ENCODE results near the gene LARP7.
"Not testable (repeated sequence)": the region's sequence is repeated elsewhere in the genome, so short reads cannot be mapped to it uniquely, and the experiment has no call there.

The LARP7 gene

DNA sequence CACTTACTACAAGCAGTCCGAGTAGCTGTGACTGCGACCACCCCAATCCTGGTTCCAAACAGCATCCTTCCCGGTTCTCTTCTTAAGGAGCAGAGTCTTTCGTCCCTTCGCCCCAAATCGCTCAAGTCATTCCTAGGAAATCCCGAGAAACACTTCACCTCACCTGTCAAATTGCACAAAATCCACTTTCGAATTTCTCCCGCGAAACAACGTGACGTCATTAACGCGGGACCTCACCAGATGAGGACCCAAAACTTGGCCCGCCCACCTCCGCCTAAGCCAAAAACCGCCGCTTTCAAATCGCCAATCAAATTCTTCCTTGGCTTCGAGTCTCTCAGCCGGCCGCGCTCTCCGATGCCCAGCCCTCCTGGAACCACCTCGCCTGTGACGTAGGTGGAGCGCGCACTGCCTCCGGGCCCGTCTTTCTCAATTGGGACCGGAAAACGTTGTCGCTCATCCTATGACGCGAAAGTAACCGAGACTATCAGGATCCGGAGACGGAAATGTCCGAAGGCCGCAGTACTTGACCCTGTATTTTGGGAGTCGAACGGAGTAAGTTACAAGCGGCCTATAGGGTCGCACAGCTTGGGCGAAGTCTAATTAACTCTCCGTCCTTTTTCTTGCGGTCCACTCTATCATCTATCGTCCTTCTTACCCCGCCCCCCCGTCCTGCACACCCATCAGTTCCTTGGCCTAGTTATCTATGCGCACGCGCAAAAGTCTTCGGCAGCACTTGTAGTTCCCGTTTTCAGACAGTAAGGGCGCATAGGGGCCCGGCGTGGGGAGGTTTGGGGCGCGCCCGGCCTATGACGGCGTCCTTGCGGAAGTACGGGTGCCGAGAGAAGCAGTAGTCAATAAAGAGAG is at the start of gene LARP7, which contains the start of gene ZGRF1:
LARP7 (plus strand) TSS at position 456 of the 864 bp plus-strand sequence. CDS start 7,527 bp downstream, outside the sequence.
ZGRF1 (minus strand) TSS at position 222 of the 864 bp plus-strand sequence. CDS start 3,733 bp downstream, outside the sequence.
- peak; percentile 52 for DNase-seq

DNA sequence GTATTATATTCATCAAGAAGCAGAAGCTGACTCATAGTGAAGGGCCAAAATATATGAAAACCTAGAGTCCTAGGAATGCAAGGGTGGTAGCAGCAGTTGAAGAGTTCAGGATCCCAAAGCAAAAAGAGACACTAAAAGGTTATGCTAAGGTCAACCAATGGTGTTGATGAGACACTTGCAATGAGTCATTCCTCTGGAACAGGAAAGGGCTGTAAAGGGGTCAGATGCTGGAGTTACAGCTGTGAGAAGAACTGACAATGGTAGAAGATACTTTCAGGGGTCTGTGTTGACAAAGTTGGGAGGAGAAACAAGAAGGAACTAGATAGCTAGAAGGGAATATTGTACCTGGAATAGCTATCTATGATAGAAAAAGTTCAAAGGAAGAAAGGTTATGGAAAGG is 47.7 kb upstream of the LARP7 start:
- DNase-seq: no peak

DNA sequence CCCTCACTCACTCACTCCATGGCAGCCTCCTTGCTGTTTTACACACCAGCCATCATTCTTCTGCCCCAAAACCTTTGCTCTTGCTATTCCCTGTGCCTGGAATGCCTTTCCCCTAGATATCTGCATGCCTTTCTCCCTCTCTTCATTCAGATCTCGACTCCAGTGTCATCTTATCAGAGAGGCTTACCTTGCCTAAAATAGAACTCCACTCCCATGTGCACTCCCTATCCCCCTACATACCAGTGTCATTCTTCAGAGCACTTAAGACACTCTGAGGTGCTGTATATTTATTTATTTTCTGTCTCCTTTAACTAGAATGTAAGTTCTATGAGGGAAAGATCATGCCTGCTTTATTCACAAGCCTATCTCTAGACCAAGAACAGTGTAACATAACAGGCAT is 45.4 kb upstream of the LARP7 start:
- DNase-seq: no peak

DNA sequence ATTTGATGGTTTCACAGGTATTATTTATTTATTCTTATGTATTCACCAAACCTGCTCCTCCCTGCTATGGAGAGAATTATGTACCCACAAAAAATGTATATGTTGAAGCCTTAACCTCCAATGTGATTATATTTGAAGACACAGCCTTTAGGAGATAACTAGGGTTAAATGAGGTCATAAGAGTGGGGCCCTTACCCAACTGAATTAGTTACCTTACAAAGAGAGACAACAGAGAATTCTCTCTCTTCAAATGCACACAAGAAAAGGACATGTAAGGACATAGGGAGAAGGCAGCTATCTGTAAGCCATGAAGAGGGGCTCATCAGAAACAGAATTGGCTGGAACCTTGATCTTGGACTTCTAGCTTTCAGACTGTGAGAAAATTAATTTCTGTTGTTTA is 44.2 kb upstream of the LARP7 start:
- no peak for DNase-seq

DNA sequence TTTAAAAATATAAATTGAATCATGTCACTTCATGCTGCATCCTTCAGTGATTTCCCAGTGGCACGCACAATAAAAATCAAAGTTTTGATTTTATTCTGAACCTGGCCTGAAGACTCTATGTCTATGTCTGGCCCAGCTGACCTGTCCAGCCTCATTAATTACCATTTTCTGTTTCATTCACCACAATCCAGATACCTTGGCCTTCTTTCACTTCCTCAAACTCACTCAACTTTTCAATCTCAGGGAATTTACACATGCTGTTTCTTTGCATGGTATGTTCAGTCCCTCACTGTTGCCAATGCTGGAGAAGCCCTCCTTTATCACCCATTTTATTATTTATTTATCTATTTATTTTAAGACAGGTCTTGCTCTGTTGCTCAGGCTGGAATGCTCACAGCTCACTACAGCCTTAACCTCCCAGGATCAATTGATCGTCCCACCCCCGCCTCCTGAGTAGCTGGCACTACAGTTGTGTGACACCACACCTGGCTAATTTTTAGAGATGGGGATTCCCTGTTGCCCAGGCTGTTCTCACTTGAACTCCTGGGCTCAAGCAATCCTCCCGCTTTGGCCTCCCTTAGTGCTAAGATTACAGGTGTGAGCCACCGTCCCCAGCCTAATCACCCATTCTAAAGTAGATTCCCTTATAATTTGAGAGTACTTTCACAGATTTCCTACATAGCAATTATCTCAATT is 43.4 kb upstream of the LARP7 start:
- no peak for DNase-seq

DNA sequence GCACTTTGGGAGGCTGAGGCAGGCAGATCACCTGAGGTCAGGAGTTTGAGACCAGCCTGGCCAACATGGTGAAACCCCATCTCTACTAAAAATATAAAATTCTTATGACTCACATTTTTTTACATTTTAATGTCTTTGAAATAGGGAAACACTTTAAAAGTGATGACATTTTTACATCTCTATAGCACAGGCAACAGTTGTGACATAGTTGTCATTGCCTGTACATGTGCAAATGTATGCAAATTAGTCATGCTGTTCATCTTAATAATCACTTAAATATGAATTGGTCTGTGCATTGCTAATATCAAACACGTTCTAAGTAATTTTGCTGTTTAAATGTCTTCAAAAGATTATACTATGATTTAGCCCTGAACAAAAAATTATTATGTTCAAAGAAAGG is 42.0 kb upstream of the LARP7 start:
- DNase-seq: no peak

DNA sequence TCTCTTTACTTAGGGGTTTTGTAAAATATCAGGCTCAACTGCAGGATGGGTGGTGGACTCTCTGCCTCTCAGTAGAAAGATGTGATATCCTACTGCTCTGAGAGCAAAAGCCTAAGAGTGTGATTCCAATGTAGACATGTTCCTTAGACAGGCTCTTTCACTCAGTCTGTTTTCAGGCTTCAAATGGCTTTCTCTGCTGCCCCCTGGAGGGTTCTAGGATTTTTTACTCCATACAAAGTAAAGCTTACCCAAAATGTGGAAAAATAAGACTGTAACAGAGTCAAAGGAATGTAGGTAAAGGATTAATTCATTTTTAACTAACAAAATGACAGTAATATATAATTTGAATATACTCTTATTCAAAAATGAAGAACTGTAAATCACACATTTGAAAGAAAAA is 32.4 kb upstream of the LARP7 start:
- DNase-seq: no peak

DNA sequence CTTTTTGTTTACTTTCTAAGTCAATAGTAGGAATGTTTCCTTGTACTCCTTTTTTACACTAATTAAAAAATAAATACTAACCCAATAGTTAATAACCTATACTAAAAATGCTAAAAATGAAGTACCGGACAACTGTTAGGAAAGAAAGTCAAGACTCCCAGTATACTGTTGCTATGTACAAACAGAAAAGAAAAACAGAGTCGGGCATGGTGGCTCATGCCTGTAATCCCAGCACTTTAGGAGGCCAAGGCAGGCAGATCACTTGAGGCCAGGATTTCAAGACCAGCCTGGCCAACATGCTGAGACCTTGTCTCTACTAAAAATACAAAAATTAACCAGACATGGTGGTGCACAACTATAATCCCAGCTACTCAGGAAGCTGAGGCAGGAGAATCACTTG is 24.1 kb upstream of the LARP7 start:
- DNase-seq: not testable (repeated sequence)

DNA sequence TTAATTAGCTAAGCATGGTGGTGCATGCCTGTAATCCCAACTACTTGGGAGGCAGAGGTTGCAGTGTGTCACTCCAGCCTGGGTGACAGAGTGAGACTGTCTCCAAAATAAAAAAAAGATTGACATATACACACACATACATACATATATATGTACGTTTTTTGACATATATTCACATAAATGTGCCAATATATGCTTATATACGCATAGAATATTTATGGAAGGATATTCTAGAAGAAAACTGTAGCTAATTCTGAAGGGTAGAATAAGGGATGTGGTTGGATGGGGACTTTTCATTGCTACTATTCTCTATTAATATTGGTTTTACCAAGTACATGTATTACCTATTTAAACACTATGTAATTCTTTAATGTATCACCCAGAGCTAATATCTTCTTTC is 20.0 kb upstream of the LARP7 start:
- DNase-seq: no peak

DNA sequence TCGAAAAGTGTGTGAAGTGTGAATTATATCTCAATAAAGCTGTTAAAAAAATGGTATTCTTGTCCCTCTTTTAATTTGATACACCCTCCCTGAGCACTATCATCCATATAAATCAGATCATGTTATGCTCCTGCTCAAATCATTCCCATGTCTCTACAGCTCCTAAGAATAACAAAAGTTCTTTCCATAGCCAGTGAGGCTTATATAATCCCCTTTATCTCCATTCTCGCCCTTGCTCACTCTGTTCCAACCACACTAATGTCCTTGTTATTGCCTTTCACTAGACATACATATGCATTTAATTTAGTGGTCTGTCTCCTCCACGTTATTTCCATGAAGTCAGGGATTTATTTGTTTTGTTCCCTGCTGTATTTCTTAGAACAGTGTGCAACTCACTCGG is 10.7 kb upstream of the LARP7 start:
- DNase-seq: no peak

DNA sequence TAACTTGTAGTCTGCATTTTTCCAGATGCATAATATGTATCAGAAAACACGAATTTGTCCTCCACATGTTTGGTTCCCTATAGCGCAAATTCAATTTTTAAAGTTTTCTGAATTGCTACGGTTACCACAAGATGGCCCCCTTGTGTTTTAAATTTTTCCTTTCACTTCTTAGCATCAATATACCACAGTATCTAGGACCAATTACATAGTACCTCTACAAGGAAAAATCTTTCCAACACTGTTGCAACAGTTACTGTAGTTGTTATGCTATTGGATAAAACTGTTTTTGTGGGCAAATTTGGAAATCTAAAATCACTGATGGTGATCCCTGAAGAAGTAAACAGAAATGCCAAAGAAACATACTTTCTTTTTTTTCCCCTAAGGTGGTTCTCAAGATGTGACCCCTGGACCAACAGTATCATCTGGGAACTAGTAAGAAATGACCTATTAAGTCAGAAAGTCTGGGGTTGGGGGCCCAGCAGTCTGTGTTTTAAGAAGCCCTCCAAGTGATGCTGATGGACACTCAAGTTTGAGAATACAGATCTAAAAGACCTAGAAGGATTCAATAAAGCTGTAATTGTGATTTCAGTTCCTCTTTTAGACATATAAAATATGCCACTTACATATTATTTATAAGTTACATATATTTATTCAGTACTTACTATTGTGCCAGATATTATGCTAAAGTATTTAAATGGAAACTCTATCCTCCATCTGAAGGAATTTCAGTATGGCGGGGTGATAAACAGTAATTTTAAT is 3.3 kb upstream of the LARP7 start:
- no peak for DNase-seq

DNA sequence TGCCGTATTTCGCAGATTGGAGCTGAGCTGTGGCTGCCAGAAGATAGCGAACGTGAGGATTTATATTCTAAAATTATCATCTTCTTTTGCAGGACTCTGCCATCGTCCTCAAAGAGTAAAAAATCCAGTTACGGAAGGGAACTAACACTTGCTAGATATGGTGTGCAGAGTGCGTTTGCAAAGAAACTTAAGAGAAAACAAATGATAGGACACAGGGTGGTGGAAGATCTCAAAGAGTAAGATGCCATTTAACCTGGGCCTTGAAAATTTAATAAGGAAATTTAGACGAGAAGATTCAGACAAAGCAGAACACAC is 566 bp downstream of the LARP7 start:
- DNase-seq: no peak

DNA sequence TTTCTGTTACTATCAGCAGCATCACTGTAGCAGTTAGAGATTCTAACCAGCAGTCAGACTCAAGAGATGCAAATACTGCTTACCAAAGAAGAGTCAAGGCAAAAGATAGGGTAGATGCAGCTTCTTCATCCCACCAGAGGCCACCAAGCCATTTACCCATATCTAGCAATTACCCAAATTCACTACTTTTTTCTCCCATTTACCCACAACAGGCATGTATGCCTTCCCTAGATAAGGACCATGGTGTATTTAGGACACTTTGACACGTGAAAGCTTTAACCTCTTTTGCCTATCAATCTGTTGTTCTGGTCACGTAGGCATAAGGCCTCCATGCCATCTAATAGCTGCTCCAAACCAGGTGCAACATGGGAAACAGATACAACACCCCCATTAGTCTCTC is 5.6 kb downstream of the LARP7 start:
- no peak for DNase-seq

DNA sequence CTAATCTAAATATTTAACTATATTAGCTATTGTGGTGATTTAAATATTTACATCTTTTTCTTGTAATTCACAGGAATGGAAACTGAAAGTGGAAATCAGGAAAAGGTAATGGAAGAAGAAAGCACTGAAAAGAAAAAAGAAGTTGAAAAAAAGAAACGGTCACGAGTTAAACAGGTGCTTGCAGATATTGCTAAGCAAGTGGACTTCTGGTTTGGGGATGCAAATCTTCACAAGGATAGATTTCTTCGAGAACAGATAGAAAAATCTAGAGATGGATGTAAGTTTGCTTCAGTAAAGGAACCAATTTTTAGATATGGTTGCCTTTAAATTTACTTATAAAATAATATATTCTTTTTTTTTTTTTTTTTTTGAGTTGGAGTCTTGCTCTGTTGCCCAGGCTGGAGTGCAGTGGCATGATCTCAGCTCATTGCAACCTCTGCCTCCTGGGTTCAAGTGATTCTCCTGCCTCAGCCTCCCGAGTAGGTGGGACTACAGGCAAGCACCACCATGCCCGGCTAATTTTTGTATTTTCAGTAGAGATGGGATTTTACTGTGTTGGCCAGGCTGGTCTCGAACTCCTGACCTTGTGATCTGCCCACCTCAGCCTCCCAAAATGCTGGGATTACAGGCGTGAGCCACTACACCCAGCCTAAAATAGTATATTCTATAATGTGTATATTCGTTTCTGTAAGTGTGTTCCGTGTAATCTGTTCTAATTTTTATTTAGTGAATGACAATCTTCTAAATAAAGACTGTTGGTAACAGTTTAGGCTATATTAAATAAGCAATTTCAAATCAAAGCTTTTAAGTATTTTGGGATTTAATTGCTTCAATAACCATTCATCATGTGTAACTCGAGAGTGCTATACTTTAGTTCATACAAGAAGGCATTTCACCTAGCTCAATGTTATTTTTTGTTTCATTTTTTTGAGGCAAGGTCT is 7.9 kb downstream of the LARP7 start:
- not testable (repeated sequence) for DNase-seq

DNA sequence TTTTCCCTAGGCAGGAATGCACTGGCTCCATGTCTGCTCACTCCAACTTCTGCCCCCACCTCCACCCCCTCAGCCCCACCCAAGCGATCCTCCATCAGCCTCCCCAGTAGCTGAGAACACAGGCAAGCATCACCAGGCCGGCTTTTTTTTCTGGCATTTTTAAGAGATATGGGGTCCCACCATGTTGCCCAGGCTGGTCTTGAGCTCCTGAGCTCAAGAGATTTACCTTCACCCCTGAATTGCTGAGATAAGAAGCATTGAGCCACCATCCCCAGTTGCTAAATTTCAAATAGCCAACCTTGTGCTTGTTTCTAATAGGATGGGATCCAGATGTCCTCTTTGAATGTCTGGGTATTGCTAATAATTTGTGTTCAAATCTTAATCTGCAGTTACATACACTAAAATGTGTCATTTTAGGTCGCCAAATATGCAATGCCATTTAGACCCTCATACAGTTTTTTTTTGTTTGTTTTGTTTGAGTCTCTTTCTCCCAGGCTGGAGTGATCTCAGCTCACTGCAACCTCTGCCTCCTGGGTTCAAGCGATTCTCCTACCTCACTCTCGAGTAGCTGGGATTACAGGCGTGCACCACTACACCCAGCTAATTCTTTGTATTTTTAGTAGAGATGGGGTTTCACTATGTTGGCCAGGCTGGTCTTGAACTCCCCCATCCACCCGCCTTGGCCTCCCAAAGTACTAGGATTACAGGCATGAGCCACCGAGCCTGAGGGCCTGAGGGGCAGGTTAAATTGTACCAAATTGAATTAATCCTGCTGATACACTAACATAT is 8.8 kb downstream of the LARP7 start:
- DNase-seq: no peak

DNA sequence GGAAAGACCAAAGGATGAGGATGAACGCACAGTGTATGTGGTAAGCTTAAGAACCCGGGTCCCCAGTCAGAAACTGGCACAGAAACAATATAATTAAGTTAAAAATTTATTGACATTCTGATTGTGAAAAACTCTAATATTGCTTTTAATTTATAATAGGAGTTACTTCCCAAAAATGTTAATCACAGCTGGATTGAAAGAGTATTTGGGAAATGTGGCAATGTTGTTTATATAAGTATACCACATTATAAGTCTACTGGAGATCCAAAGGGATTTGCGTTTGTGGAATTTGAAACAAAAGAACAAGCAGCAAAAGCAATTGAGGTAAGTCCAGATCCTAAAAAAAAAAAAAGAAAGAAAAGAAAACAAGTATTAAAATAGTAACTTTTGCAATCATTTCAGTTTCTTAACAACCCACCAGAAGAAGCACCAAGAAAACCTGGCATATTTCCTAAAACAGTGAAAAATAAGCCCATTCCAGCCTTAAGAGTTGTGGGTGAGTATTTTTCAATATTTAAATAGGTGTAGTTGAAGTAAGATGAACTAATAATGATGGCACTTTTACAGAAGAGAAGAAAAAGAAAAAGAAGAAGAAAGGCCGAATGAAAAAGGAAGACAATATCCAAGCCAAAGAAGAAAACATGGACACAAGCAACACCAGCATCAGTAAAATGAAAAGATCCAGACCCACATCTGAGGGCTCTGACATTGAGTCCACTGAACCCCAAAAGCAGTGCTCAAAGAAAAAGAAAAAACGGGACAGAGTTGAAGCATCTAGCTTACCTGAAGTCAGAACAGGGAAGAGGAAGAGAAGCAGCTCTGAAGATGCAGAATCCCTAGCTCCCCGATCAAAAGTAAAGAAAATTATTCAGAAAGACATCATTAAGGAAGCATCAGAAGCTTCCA is 9.9 kb downstream of the LARP7 start:
- DNase-seq: no peak

DNA sequence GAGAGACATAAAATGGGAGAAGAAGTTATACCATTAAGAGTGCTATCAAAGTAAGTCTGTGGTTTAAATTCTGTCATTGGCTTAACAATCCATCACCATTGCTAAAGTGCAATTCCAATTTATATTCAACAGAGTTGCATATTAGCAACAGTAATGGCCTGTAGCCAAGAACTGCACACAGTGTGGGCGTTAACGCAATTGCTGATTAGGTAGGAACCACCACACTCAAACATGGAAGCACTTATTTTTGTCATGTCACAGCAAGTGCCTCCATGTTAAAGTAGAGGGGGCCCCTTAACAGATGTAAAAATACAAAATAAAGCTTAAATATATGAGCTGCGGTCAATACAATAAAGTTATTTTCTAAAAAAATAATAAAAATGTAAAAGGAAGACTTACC is 10.8 kb downstream of the LARP7 start:
- DNase-seq: no peak

DNA sequence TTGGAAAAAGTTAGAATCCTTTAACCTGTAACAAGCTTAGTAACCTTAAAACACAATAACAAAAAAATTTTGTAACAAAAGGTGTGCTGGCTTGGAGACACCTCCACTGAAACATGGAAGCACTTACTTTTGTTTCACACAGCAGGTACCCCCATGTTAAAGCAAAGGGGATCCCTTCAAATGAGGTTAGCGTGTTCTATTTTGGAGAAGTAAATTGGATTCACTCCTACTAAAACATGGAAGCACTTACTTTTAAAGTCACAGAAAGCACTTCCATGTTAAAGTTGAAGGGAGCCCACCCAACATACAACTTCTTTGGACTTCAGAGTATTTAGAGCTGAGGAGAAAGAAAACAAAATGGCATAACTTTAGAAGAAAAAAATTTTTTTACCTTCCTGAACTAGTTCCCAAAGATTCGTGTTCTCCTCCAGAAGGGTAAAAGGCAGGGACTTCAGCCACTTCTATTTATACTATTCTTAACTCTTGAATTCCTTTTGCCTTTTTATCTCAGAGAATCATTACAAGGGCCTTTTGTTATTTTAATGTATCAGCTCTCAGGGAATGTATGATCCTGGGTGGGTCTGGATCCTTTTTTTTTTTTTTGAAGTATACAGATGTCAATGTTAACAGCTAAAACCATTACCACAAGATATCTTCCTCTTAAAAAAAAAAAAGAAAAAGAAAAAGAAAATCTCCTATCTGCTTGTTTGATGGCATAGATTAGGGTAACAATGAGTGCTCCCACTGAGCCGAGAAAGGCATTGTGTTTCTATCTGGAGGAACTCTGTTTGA is 11.5 kb downstream of the LARP7 start:
- no peak for DNase-seq

DNA sequence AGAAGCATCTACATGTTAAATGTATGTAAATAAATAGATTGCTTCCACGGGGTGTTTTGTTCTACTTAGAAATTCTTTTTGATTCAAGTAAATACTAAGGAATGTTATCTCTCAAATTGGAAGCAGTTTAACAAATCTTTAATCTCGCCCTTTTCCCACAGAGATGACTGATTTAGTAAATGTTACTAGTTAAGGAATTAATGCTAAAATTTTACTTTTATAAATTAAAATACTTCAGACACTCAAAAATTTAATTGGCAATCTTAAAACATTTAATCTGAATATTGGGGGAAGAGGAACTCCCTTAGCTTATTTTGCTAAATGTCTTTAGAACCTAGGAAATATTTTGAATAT is 12.1 kb downstream of the LARP7 start:
- no peak for DNase-seq

DNA sequence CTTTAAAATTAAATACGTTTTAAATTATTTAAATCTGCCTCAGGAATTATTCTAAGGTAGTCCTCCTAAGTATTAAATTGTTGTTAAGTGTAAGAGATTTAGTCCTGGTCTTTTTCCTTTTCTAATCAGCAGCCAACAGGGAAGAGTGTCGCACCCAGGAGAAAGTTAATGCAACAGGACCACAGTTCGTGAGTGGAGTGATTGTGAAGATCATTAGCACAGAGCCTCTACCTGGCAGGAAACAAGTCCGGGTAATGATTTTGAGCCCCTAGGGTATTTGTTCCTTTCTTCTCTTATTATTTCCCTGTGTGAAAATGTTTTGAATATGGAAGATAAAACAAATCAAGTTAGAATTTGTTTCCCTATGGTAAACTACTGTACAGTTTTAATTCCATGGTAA is 13.4 kb downstream of the LARP7 start:
- DNase-seq: no peak
